Measurements from ENCODE around the gene CABYR. TPM values are rescaled to one million over a fixed set of nuclear protein-coding genes. Genes with fewer than 3 reads are reported as not detected.

Gene CABYR, protein sequence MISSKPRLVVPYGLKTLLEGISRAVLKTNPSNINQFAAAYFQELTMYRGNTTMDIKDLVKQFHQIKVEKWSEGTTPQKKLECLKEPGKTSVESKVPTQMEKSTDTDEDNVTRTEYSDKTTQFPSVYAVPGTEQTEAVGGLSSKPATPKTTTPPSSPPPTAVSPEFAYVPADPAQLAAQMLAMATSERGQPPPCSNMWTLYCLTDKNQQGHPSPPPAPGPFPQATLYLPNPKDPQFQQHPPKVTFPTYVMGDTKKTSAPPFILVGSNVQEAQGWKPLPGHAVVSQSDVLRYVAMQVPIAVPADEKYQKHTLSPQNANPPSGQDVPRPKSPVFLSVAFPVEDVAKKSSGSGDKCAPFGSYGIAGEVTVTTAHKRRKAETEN
- total RNA-seq = 1 to 10 TPM in 5 of 7 donors, under 1 TPM in 1, not detected in 1; 0.56 to 2.3 (median 1.3) TPM
- 1 to 10 TPM; 1.4 to 2.2 (median 1.4) TPM for polyA plus RNA-seq
- long read RNA-seq, donor 1 = 0 reads
- long read RNA-seq, donor 2 = 0 reads

DNA sequence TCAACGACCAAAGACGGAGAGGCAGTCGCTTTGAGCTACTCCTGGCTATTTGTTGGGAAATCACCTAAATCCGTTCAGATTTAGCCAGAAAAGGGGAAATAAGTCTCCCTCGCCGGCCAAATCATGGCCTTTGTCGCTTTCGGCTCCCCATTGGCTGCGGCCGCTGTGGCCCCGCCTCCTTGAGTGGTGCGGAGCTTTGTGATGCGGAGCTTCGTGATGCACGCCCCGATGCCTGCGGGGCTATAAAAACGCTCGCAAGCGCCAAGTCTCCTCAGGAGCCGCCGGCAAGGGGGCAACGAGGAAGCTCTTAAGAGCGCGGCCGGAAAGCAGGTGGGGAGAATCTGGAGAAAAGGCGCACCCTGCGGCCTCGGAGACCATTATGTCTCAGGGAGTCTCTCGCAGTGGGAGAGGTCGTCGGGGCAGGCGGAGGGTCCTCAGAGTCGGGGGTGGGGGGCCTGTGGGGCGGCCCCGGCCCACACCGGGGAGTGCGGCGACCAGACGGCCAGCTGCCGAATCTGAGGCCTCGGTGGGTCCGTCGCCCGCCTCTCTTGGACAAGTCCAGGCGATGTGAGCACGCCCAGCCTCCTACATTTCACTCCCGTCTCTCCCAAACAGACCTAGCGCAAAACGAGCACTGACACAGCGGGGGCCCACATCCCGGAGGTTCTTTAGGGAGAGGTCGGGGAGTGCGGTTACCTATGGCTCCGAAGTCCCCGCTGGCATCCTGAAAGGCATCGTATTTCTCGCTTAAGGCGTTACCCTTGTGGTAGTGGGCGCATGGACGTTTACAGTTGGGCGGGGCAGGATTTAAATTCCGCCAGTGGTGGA is at the start of gene CABYR:
TSS of gene CABYR (plus strand) at position 274 of the 828 bp plus-strand sequence. CDS start 4,053 bp downstream, outside the sequence.
- peaks cover 0 to 20% (median 12%) of the 10 kb centered on the region in 6 donors for H3K4me1 ChIP-seq
- H3K27ac ChIP-seq = peak within 1 kb of the TSS in 6 of 8 donors; percentile 8 to 49 (median 34)
- H3K4me3 ChIP-seq = peak within 1 kb of the TSS; percentile 43 to 74 (median 50)
- 4 to 7% (median 6%) methylated on average over 38 to 63 of the region's 63 CpGs for WGBS, 5 donors
- peaks cover 0 to 17% (median 7%) of the 10 kb centered on the region in 7 donors for H3K27me3 ChIP-seq (replicated peaks in 1 of 7)
- DNase-seq = peak; percentile 90
- peaks cover 0 to 8% (median 0%) of the 10 kb centered on the region in 6 donors for H3K36me3 ChIP-seq
- intact Hi-C loops (cut with DNase I; ENCODE audit: low total_unique reads) = no loop called here
- TF ChIP-seq POLR2AphosphoS5 (IDR thresholded peaks at IDR 0.05) (peak; percentile 81 to 86 (median 82)), POLR2A (IDR thresholded peaks at IDR 0.05) (peak in 1 of 3 donors; percentile 25)
- TF ChIP-seq, protein P1, sequence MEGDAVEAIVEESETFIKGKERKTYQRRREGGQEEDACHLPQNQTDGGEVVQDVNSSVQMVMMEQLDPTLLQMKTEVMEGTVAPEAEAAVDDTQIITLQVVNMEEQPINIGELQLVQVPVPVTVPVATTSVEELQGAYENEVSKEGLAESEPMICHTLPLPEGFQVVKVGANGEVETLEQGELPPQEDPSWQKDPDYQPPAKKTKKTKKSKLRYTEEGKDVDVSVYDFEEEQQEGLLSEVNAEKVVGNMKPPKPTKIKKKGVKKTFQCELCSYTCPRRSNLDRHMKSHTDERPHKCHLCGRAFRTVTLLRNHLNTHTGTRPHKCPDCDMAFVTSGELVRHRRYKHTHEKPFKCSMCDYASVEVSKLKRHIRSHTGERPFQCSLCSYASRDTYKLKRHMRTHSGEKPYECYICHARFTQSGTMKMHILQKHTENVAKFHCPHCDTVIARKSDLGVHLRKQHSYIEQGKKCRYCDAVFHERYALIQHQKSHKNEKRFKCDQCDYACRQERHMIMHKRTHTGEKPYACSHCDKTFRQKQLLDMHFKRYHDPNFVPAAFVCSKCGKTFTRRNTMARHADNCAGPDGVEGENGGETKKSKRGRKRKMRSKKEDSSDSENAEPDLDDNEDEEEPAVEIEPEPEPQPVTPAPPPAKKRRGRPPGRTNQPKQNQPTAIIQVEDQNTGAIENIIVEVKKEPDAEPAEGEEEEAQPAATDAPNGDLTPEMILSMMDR (IDR thresholded peaks at IDR 0.05 in 8 of 11, conservative IDR thresholded peaks at IDR 0.05 in 3 of 11) = no peak
- H3K9me3 ChIP-seq = no peaks in the 10 kb centered on the region

DNA sequence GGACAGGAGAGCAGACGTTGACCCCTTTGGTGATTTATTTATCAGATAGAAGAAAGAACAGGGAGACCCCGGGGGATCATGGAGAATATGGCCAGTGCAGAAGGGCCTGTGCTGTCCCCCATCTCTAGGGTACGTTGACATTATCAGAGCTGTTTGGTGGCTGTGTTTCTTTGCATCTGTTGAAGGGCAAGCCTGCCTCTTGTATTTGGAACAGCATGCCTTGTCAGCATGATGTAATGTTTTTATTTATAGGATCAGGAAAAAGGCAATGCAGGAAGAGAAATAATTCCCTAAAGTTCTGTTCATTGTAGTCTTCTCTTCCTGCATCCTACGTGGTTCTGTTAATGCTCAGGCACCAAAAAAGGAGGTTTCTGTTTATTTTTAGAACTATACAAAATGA is 49.8 kb upstream of the CABYR start:
- peaks cover 0 to 15% (median 0%) of the 10 kb centered on the region in 6 donors for H3K4me1 ChIP-seq
- TF ChIP-seq POLR2AphosphoS5 (IDR thresholded peaks at IDR 0.05) = no peak
- TF ChIP-seq, protein P1 (IDR thresholded peaks at IDR 0.05 in 8 of 11, conservative IDR thresholded peaks at IDR 0.05 in 3 of 11) = no peak
- TF ChIP-seq POLR2A (IDR thresholded peaks at IDR 0.05) = no peak
- H3K27me3 ChIP-seq (replicated peaks in 1 of 7) = no peaks in the 10 kb centered on the region
- DNase-seq = no peak
- 57 to 78% (median 68%) methylated on average over 4 of the region's 4 CpGs for WGBS, 5 donors
- no peaks in the 10 kb centered on the region for H3K9me3 ChIP-seq
- no peak overlapping the region for H3K27ac ChIP-seq
- intact Hi-C loops (cut with DNase I; ENCODE audit: low total_unique reads) = no loop called here
- peaks cover 0 to 69% (median 3%) of the 10 kb centered on the region in 6 donors for H3K36me3 ChIP-seq
- H3K4me3 ChIP-seq = no peak overlapping the region

DNA sequence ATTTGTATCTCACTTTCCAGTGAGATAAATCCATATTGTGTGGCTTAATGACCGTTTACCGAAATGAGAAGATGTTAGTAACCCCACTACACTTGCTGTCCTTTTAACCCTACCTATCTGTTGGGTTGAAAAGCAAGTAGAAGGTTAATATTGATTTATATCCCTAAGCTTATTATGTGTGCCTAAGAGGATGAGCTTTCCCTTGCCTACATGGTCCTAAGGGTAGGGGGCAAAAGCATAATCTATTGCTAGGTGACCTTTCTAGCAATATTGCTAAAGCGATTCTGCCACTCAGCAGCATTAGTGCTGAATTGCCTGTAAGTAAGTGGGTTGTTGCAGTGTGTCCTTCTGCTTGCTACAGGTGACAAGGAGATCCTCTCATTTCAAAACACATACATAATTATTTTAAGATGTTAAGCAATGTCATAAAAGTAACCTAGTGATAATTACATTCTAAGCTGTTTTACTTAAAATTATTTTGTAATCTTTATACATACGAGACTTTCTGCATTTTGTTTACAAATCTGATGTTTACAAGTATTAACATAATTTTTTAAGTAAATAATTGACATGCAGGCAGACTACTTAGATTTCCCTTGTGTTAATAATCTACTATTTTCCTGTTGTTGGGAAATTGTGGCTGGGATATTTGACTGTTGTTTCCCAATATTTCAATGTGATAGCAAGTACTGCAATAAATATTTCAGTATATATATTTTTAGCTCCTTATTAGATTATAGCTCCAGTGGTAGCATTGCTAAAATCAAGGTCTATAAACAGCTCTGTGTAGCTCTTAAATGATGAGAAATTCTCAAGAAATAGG is 49.1 kb upstream of the CABYR start:
- TF ChIP-seq POLR2A (IDR thresholded peaks at IDR 0.05) (no peak), POLR2AphosphoS5 (IDR thresholded peaks at IDR 0.05) (no peak)
- TF ChIP-seq, protein P1 (IDR thresholded peaks at IDR 0.05 in 8 of 11, conservative IDR thresholded peaks at IDR 0.05 in 3 of 11) = no peak
- DNase-seq = no peak
- no peaks in the 10 kb centered on the region for H3K9me3 ChIP-seq
- WGBS, 5 donors = 79 to 84% (median 82%) methylated on average over 4 of the region's 4 CpGs
- peaks cover 0 to 22% (median 0%) of the 10 kb centered on the region in 6 donors for H3K4me1 ChIP-seq
- H3K27me3 ChIP-seq (replicated peaks in 1 of 7) = no peaks in the 10 kb centered on the region
- no peak overlapping the region for H3K27ac ChIP-seq
- H3K4me3 ChIP-seq = no peak overlapping the region
- intact Hi-C loops (cut with DNase I; ENCODE audit: low total_unique reads) = no loop called here
- peaks cover 0 to 62% (median 2%) of the 10 kb centered on the region in 6 donors for H3K36me3 ChIP-seq
